Measurements from ENCODE around the gene TBC1D22A. TPM values are rescaled to one million over a fixed set of nuclear protein-coding genes. Genes with fewer than 3 reads are reported as not detected.

TBC1D22A gene
- total and polyA plus RNA-seq, 9 donors = 12.5 to 25.6 (median 18.5) TPM

GRCh38 chr22:47043835-47044721 is 281.6 kb downstream of the TBC1D22A start:
- Histone ChIP-seq H3K27ac (no peak overlapping the region), H3K4me3 (no peak overlapping the region), H3K27me3 (no peaks in the 10 kb centered on the region), H3K9me3 (no peaks in the 10 kb centered on the region), H3K36me3 (no peaks in the 10 kb centered on the region), H3K4me1 (ENCODE audit: insufficient read depth) (no peaks in the 10 kb centered on the region)
- intact Hi-C loops (cut with DNase I) = no loop called here
- TF ChIP-seq CTCF (IDR thresholded peaks at IDR 0.05) = no peak
- no peak for TF ChIP-seq EP300 (IDR thresholded peaks at IDR 0.05)
- no peak for TF ChIP-seq POLR2A (IDR thresholded peaks at IDR 0.05)
- peak in 1 of 5 donors; percentile 5 for DNase-seq
- WGBS, 3 donors = 68 to 74% (median 69%) methylated on average over 16 to 19 of the region's 19 CpGs

GRCh38 chr22:47044722-47045535 is 282.5 kb downstream of the TBC1D22A start:
- Histone ChIP-seq H3K27ac (no peak overlapping the region), H3K4me3 (no peak overlapping the region), H3K36me3 (no peaks in the 10 kb centered on the region), H3K4me1 (ENCODE audit: insufficient read depth) (no peaks in the 10 kb centered on the region), H3K27me3 (no peaks in the 10 kb centered on the region), H3K9me3 (no peaks in the 10 kb centered on the region)
- WGBS, 3 donors = 83 to 88% (median 87%) methylated on average over 29 of the region's 29 CpGs
- DNase-seq = no peak
- intact Hi-C loops (cut with DNase I) = no loop called here
- no peak for TF ChIP-seq CTCF (IDR thresholded peaks at IDR 0.05)
- TF ChIP-seq POLR2A (IDR thresholded peaks at IDR 0.05) = no peak
- no peak for TF ChIP-seq EP300 (IDR thresholded peaks at IDR 0.05)

- H3K27me3 ChIP-seq = no peaks in the 10 kb centered on the region
- WGBS, 3 donors = 90 to 96% (median 94%) methylated on average over 11 to 14 of the region's 14 CpGs
- H3K4me3 ChIP-seq = no peak overlapping the region
- DNase-seq = peak in 1 of 5 donors; percentile 5
- intact Hi-C loops (cut with DNase I) = no loop called here
- H3K36me3 ChIP-seq = no peaks in the 10 kb centered on the region
- no peak for TF ChIP-seq EP300 (IDR thresholded peaks at IDR 0.05)
- no peak for TF ChIP-seq POLR2A (IDR thresholded peaks at IDR 0.05)
- no peak for TF ChIP-seq CTCF (IDR thresholded peaks at IDR 0.05)
- no peaks in the 10 kb centered on the region for H3K4me1 ChIP-seq (ENCODE audit: insufficient read depth)
- H3K27ac ChIP-seq = no peak overlapping the region
- H3K9me3 ChIP-seq = no peaks in the 10 kb centered on the region
These were observed 283.4 kb downstream of the TBC1D22A start for GRCh38 chr22:47045691-47046410.

GRCh38 chr22:47046411-47047065 is 284.1 kb downstream of the TBC1D22A start:
- 78 to 87% (median 86%) methylated on average over 10 of the region's 10 CpGs for WGBS, 3 donors
- H3K4me3 ChIP-seq = no peak overlapping the region
- H3K36me3 ChIP-seq = no peaks in the 10 kb centered on the region
- H3K27ac ChIP-seq = no peak overlapping the region
- intact Hi-C loops (cut with DNase I) = no loop called here
- H3K27me3 ChIP-seq = no peaks in the 10 kb centered on the region
- no peaks in the 10 kb centered on the region for H3K4me1 ChIP-seq (ENCODE audit: insufficient read depth)
- DNase-seq = peak in 1 of 5 donors; percentile 12
- TF ChIP-seq CTCF (IDR thresholded peaks at IDR 0.05) = no peak
- no peaks in the 10 kb centered on the region for H3K9me3 ChIP-seq

Data from ovary (tissue), 9 donors.